NCI-H69 (cell line): ENCODE measurements around the gene ZNF134.

Experiments
- DNase-seq: peaks from one replicate; lab custom pipeline; 2025; lab: John Stamatoyannopoulos, UW

Gene ZNF134

GRCh38 chr19:57613941-57614743, at the start of gene ZNF134:
Gene ZNF134, plus strand, starts transcription at chr19:57614242. Its CDS starts 5,227 bp downstream, at chr19:57619469.
- DNase-seq = peak; percentile 95

- DNase-seq = peak; percentile 70
Measured at GRCh38 chr19:57566396-57567265, 47.4 kb upstream of the ZNF134 start.

GRCh38 chr19:57570707-57571106, 43.3 kb upstream of the ZNF134 start:
- no peak for DNase-seq

DNA sequence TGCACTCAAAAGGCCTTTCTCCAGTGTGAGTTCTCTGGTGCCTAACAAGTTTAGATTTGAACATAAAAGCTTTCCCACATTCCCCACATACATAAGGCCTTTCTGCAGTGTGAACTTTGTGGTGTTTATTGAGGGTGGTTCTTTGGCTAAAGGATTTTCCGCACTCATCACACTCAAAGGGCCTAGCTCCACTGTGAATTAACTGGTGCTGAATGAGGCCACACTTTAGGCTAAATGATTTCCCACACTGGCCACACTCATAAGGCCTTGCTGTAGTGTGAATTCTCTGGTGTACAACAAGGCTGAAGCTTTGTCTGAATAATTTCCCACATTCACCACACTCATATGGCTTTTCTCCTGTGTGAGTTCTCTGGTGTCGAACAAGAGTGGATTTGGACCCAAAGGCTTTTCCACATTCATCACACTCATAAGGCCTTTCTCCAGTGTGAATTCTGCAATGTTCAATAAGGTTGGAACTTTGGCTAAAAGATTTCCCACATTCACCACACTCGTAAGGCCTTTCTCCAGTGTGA, 41.6 kb upstream of the ZNF134 start:
- DNase-seq = no peak

- DNase-seq = no peak
Measured at GRCh38 chr19:57576661-57577060, 37.4 kb upstream of the ZNF134 start.

- peak; percentile 99 for DNase-seq
Measured at GRCh38 chr19:57578487-57579205, 35.4 kb upstream of the ZNF134 start, which contains the start of gene ZNF416. Gene ZNF416, minus strand, starts transcription at chr19:57578911. Its CDS starts 207 bp downstream, at chr19:57578704.

DNA sequence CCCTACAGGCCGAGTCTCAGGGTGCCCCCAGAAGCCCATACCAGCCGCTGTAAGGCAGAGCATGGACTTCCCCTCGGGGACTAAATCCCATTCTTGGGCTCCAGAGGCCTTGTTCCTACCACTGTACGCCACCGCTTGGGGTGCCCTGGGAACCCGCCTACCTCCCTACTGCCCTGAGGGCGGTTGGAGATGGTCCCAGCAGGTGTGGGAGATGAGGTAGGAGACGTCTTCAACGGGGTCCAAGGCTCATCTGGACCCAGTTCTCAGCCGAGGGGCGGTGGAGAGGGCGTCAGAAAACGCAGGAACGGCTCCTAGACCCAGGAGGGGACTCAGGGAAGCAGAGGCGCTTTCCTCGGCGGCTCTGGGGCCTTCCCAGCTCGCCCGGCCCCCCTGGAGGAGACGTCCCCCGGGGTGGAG, 30.9 kb upstream of the ZNF134 start:
- DNase-seq = no peak

- no peak for DNase-seq
Measured at GRCh38 chr19:57583521-57584416, 30.3 kb upstream of the ZNF134 start, which contains the start of gene ZIK1. Gene ZIK1, plus strand, starts transcription at chr19:57584145. Its CDS starts 212 bp downstream, at chr19:57584357.

DNA sequence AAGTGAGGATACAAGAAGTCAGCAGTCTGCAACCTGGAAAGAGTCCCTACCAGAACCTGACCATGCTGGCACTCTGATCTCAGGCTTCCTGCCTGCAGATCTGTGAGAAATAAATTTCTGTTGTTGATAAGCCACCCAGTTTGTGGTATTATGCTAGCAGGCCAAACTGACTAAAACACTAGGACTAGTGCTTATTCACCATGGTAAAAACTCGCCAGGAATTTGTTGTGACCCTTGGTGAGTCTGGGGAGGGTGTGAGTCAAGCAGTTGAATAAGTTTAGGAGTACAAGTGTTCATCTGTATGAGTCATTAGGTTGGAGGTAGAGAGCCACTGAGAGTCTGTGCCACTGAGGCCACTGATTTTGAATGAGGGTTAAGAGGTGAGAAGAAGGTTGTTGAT, 26.5 kb upstream of the ZNF134 start:
- DNase-seq = no peak

DNA sequence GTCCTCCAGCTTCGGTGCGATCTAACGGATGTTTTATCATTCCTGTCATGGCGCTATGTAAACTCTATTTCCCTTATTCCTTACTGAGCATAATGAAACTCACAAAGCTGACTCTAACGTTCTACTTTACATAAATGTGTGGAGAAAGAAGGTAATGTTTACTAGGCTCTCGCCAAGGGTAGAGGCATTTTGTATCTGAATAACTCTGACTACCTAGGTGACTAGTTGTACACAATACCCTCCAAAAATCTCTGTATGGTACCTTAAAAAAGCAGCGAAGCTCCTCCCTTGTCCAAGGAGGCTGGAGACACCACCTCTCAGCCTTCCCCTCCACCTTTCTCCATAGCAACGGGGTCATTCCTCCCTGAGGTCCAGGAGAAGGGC, 14.7 kb upstream of the ZNF134 start:
- no peak for DNase-seq

DNA sequence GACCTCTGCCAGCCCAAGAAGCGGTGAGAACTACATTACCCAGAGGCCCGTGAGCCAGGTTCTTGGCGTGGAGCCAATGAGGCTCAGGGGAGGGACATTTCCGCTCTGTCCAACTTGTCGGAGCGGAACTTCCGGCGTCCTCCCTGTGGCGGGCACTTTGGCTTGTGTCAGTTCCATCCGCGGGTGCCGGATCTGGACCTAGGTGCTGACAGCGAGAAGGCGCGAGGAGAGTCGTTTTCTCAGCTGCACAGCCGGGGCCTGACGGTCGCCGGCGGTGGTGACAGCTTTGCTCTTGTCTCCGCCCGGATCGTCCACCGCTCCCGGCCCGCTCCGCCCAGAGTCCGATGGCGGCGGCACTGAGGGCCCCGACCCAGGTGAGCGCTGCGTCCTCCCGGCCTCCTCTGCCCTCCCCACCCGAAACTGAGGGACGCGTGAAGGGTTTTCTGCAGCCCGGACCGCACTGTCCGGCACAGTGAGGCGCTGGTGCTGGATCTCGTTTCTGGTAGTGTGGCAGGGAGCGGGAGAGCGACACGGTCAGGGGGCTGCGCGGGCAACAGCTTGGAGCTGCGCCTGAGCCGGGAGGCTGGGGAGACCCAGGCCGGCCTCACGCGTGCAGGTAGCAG, 14.2 kb upstream of the ZNF134 start, which contains the start of gene ZNF530:
Gene ZNF530, plus strand, starts transcription at position 125 of the 623 bp plus-strand sequence. CDS start 4,461 bp downstream, outside the sequence.
- DNase-seq = peak; percentile 97

- DNase-seq = no peak
Measured at GRCh38 chr19:57606931-57607330, 7.1 kb upstream of the ZNF134 start.

DNA sequence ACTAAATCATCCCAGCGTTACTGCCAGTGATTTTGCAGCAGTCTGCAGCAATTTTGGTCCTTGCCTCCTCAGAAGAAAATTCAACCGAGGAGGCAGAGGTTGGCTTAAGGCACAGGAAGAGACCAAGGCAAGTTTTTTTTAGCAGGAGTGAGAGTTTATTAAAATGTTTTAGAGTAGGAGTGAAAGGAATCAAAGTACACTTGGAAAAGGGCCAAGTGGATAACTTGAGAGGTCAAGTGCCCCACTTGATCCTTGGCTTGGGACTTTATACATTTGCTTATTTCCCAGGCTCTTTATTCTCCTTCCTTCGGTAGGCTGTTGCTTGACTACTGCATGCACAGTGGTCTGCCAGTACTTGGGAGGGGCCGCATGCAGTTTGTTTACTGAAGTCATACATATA, 2.9 kb upstream of the ZNF134 start:
- no peak for DNase-seq

DNA sequence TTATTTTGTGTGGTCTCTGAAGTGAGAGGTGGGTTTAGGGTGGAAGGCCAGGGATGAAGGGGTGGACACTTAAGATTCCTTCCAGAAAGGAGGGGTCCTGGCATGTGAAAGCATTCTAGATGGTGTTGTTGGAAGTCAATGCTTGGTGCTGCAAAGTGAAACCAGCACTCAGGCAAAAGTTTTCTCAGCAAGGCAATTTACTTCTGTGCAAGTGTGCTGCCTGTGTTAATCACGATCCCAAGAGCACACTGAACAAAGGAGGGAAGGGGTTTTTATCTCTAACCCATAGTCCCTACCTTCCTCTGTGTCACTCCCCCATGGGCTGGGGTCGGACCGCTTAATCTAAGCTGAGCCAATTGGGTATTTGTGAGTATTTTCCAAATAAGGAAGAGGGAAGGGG, 1.3 kb downstream of the ZNF134 start:
- DNase-seq = no peak

DNA sequence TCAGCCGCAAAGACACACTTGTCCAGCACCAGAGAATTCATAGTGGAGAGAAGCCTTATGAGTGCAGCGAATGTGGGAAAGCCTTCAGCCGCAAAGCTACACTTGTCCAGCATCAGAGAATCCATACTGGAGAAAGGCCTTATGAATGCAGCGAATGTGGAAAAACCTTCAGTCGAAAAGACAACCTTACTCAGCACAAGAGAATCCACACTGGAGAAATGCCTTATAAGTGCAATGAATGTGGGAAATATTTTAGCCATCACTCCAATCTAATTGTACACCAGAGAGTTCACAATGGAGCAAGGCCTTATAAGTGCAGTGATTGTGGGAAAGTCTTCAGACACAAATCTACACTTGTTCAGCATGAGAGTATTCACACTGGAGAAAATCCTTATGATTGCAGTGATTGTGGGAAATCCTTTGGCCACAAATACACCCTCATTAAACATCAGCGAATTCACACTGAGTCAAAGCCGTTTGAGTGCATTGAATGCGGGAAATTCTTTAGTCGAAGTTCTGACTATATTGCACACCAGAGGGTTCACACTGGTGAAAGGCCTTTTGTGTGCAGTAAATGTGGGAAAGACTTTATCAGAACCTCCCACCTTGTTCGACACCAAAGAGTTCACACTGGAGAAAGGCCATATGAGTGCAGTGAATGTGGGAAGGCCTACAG, 6.8 kb downstream of the ZNF134 start:
- DNase-seq = peak; percentile 17

- DNase-seq = no peak
Measured at GRCh38 chr19:57623091-57623490, 9.0 kb downstream of the ZNF134 start.

DNA sequence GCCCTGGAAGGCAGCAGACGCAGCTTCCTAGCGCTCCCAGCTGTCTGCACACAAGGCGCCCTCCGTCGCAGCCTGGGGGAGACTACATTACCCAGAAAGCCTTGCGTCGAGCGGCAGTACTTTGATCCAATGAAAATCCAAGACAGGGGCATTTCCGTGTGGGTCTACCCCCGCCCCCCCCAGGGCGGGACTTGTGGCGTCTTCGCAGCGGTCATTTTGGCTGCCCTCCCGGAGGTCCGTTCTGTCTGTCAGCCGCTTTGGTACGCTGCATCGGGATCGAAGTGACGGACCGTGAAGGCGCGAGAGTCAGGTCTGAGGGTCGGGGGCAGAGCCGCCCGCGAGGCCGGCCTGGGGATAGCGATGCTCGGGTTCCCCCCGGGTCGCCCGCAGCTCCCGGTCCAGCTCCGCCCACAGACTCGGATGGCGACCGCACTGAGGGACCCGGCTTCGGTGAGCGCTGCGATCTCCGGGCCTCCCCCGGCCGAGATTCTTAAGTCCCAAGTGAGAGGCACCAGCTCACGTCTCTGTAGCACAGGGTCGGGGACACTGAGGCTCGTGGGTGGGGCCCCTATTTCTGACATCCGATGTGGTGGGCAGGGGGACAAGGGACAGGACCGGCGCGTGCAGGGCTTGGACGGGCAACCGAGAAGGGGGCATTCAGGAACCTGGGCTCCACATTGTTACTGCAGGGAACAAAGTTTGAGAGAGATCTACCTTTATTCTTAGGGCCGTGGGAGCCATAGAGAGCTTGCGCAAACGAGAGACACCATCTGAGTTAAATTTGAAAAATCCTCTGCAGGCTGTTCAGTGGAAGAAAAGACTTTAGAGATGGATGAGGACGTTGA, 19.2 kb downstream of the ZNF134 start, which contains the start of gene ZNF211:
Gene ZNF211, plus strand, starts transcription at position 182 of the 845 bp plus-strand sequence. Its CDS starts 179 bp downstream, at position 361.
- DNase-seq = peak; percentile 97

DNA sequence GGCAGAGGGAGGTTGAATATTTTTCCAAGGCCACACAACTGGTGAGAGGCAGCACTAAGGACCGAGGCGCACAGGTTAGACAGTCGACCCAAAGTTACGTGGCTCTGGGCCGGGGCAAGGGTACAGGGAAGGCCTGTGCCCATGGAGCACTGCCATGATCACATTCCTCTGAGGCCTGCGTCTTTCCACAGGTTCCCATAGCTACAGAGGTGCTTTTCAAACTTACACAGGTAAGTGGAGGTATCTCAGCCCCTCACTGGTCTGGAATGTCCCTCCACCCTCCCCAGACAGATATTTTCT, 19.7 kb downstream of the ZNF134 start:
- DNase-seq = no peak

DNA sequence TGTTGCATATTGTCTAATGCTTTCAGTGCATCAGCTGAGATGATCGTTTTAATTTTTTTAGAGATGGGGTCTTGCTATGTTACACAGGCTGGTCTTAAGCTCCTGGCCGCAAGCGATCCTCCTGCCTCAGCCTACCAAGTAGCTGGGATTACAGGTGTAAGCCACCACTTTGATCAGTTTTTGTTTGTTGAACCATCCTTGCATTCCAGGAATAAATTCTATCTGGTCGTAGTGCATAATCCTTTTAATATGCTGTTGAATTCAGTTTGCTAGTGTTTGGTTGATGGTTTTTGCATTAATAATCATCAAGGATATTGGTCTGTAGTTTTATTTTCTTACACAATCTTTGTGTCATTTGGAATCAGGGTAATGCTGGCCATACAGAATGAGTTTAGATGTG, 23.3 kb downstream of the ZNF134 start:
- DNase-seq = no peak
